ENCODE measurements around the gene EXOC4.

DNA sequence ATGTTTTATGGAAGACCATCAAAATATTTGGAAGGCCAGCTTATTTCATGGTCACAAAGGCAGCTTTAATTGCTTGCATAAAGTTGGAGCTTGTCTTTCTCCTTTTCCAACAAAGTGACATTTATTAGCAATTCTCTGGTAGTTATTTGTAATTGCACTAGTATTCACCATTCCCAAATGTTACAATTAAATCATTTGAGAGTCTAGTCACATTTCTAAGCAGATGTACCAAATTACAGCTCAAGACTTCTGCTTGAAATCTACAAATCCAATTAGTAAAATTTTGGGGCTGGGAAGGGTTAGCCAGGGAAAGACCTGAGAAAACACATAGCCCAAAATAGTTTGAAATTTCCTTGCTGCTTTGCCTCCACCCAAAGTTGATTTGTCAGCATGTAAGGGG is 498.2 kb downstream of the EXOC4 start:
- TF ChIP-seq, protein P1, sequence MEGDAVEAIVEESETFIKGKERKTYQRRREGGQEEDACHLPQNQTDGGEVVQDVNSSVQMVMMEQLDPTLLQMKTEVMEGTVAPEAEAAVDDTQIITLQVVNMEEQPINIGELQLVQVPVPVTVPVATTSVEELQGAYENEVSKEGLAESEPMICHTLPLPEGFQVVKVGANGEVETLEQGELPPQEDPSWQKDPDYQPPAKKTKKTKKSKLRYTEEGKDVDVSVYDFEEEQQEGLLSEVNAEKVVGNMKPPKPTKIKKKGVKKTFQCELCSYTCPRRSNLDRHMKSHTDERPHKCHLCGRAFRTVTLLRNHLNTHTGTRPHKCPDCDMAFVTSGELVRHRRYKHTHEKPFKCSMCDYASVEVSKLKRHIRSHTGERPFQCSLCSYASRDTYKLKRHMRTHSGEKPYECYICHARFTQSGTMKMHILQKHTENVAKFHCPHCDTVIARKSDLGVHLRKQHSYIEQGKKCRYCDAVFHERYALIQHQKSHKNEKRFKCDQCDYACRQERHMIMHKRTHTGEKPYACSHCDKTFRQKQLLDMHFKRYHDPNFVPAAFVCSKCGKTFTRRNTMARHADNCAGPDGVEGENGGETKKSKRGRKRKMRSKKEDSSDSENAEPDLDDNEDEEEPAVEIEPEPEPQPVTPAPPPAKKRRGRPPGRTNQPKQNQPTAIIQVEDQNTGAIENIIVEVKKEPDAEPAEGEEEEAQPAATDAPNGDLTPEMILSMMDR (IDR thresholded peaks at IDR 0.05), result no peak
- no peak for TF ChIP-seq POLR2A (IDR thresholded peaks at IDR 0.05)
- no peak for TF ChIP-seq POLR2AphosphoS5 (IDR thresholded peaks at IDR 0.05; ENCODE audit: insufficient read depth in 1 of 2, low read depth in 1 of 2)

Data from vagina (tissue), 2 donors.